ENCODE results near the gene NUP42. TPM values are rescaled to one million over a fixed set of nuclear protein-coding genes. Genes with fewer than 3 reads are reported as not detected.

NUP42 gene
- total RNA-seq, 1 donor from 2014 or later, result 60.1 TPM

GRCh38 chr7:23226844-23227450, 45.1 kb downstream of the NUP42 start:
- Mint-ChIP-seq H3K27me3 (ENCODE audit: insufficient read depth, low read depth) (peaks cover 5% of the 10 kb centered on the region), H3K27ac (no peak overlapping the region), H3K4me3 (no peak overlapping the region), H3K9me3 (peaks cover 5% of the 10 kb centered on the region), H3K36me3 (peaks cover 2% of the 10 kb centered on the region), H3K4me1 (peaks cover 26% of the 10 kb centered on the region)
- H3K4me3 ChIP-seq, result no peak overlapping the region
- H3K27me3 ChIP-seq, result no peaks in the 10 kb centered on the region
- peaks cover 16% of the 10 kb centered on the region for H3K4me1 ChIP-seq
- H3K36me3 ChIP-seq, result no peaks in the 10 kb centered on the region
- no peak for DNase-seq (ENCODE audit: low spot score)
- H3K27ac ChIP-seq, result no peak overlapping the region
- no peak overlapping the region for H2AFZ ChIP-seq (replicated peaks)
- no peaks in the 10 kb centered on the region for H3K9me3 ChIP-seq (ENCODE audit: low read depth)
- H3F3A ChIP-seq (ENCODE audit: low read depth), result peaks cover 10% of the 10 kb centered on the region
- no peak overlapping the region for H3K9ac ChIP-seq
- TF ChIP-seq EZH2phosphoT487 (IDR thresholded peaks at IDR 0.05), result no peak
- TF ChIP-seq EZH2 (IDR thresholded peaks at IDR 0.05), result no peak
- TF ChIP-seq CTCF (IDR thresholded peaks at IDR 0.05), result no peak
- H3K79me2 ChIP-seq (ENCODE audit: low read depth), result no peaks in the 10 kb centered on the region
- no peak overlapping the region for H3K4me2 ChIP-seq
- no peaks in the 10 kb centered on the region for H4K20me1 ChIP-seq (ENCODE audit: low read depth)

GRCh38 chr7:23228412-23228811, 46.6 kb downstream of the NUP42 start:
- H3K4me1 Mint-ChIP-seq, result peaks cover 16% of the 10 kb centered on the region
- peaks cover 2% of the 10 kb centered on the region for H3K36me3 Mint-ChIP-seq
- H3K9me3 ChIP-seq (ENCODE audit: low read depth), result no peaks in the 10 kb centered on the region
- peaks cover 5% of the 10 kb centered on the region for H3K9me3 Mint-ChIP-seq
- H3F3A ChIP-seq (ENCODE audit: low read depth), result peaks cover 10% of the 10 kb centered on the region
- no peak overlapping the region for H3K4me3 ChIP-seq
- H3K4me3 Mint-ChIP-seq, result no peak overlapping the region
- no peaks in the 10 kb centered on the region for H3K36me3 ChIP-seq
- no peak overlapping the region for H2AFZ ChIP-seq (replicated peaks)
- H3K9ac ChIP-seq, result no peak overlapping the region
- TF ChIP-seq EZH2phosphoT487 (IDR thresholded peaks at IDR 0.05), result no peak
- no peak for TF ChIP-seq EZH2 (IDR thresholded peaks at IDR 0.05)
- no peak for TF ChIP-seq CTCF (IDR thresholded peaks at IDR 0.05)
- H3K79me2 ChIP-seq (ENCODE audit: low read depth), result no peaks in the 10 kb centered on the region
- H3K27me3 Mint-ChIP-seq (ENCODE audit: insufficient read depth, low read depth), result peaks cover 5% of the 10 kb centered on the region
- DNase-seq (ENCODE audit: low spot score), result no peak
- no peak overlapping the region for H3K27ac ChIP-seq
- no peak overlapping the region for H3K27ac Mint-ChIP-seq
- no peaks in the 10 kb centered on the region for H4K20me1 ChIP-seq (ENCODE audit: low read depth)
- peaks cover 6% of the 10 kb centered on the region for H3K4me1 ChIP-seq
- H3K27me3 ChIP-seq, result no peaks in the 10 kb centered on the region
- no peak overlapping the region for H3K4me2 ChIP-seq

GRCh38 chr7:23230641-23231101, 48.8 kb downstream of the NUP42 start:
- Histone ChIP-seq H3K4me3 (no peak overlapping the region), H3K9ac (no peak overlapping the region), H3F3A (ENCODE audit: low read depth) (peaks cover 10% of the 10 kb centered on the region), H3K27ac (no peak overlapping the region), H4K20me1 (ENCODE audit: low read depth) (no peaks in the 10 kb centered on the region), H3K79me2 (ENCODE audit: low read depth) (no peaks in the 10 kb centered on the region), H3K4me1 (peaks cover 6% of the 10 kb centered on the region), H2AFZ (replicated peaks) (no peak overlapping the region), H3K27me3 (no peaks in the 10 kb centered on the region), H3K36me3 (no peaks in the 10 kb centered on the region), H3K4me2 (peak overlapping the region; percentile 4), H3K9me3 (ENCODE audit: low read depth) (no peaks in the 10 kb centered on the region)
- Mint-ChIP-seq H3K36me3 (peaks cover 2% of the 10 kb centered on the region), H3K4me3 (no peak overlapping the region), H3K27me3 (ENCODE audit: insufficient read depth, low read depth) (peaks cover 5% of the 10 kb centered on the region), H3K9me3 (peaks cover 5% of the 10 kb centered on the region), H3K4me1 (peaks cover 13% of the 10 kb centered on the region), H3K27ac (peak overlapping the region; percentile 69)
- TF ChIP-seq EZH2 (IDR thresholded peaks at IDR 0.05), result no peak
- TF ChIP-seq CTCF (IDR thresholded peaks at IDR 0.05), result no peak
- DNase-seq (ENCODE audit: low spot score), result no peak
